H54 (cell line): ENCODE data around the gene TM4SF4.
"Not testable (repeated sequence)": the region's sequence is repeated elsewhere in the genome, so short reads cannot be mapped to it uniquely, and the experiment has no call there.

Experiments
- DNase-seq: peaks from one replicate; pipeline ENCODE4 v3.0.0; 2011; ENCODE audit warnings: low spot score, mixed read lengths; ENCODE audit not compliant: insufficient read length
- FAIRE-seq: peaks from 3 replicates; lab custom pipeline; 2011; peaks lifted over from hg19 to GRCh38; lab: Jason Lieb, UNC
- POLR2A ChIP-seq: IDR thresholded peaks from 2 replicates; pipeline ENCODE4 v1.6.1; 2011; ENCODE audit warnings: low read depth, mild to moderate bottlenecking, low read length

Gene TM4SF4

GRCh38 chr3:149474250-149474817, at the start of gene TM4SF4:
Gene TM4SF4 (plus strand): TSS chr3:149474697. CDS start chr3:149474878, 181 bp downstream.
- TF ChIP-seq POLR2A: no peak
- DNase-seq (no peak), FAIRE-seq (no peak)

GRCh38 chr3:149424918-149425317, 49.6 kb upstream of the TM4SF4 start:
- FAIRE-seq: no peak
- TF ChIP-seq POLR2A: no peak
- no peak for DNase-seq

GRCh38 chr3:149426325-149426724, 48.2 kb upstream of the TM4SF4 start:
- no peak for FAIRE-seq
- DNase-seq: no peak
- TF ChIP-seq POLR2A: no peak

GRCh38 chr3:149428087-149428486, 46.4 kb upstream of the TM4SF4 start:
- no peak for DNase-seq
- FAIRE-seq: no peak
- TF ChIP-seq POLR2A: no peak

GRCh38 chr3:149430216-149430615, 44.3 kb upstream of the TM4SF4 start:
- FAIRE-seq: no peak
- DNase-seq: no peak
- TF ChIP-seq POLR2A: no peak

GRCh38 chr3:149432149-149432548, 42.3 kb upstream of the TM4SF4 start:
- no peak for FAIRE-seq
- DNase-seq: no peak
- TF ChIP-seq POLR2A: no peak

- no peak for TF ChIP-seq POLR2A
- no peak for FAIRE-seq
Observed at GRCh38 chr3:149435996-149436885, 38.3 kb upstream of the TM4SF4 start.

GRCh38 chr3:149437286-149437685, 37.2 kb upstream of the TM4SF4 start:
- FAIRE-seq (no peak), DNase-seq (no peak)
- TF ChIP-seq POLR2A: no peak

More at GRCh38 chr3:149435996-149436885, 38.3 kb upstream of the TM4SF4 start:
- DNase-seq: no peak

GRCh38 chr3:149437710-149438109, 36.8 kb upstream of the TM4SF4 start:
- no peak for FAIRE-seq
- no peak for DNase-seq
- TF ChIP-seq POLR2A: no peak

- TF ChIP-seq POLR2A: no peak
- FAIRE-seq: no peak
- no peak for DNase-seq
Observed at GRCh38 chr3:149438981-149439380, 35.5 kb upstream of the TM4SF4 start.

GRCh38 chr3:149441642-149442041, 32.9 kb upstream of the TM4SF4 start:
- DNase-seq: no peak
- no peak for TF ChIP-seq POLR2A
- FAIRE-seq: no peak

- TF ChIP-seq POLR2A: no peak
- DNase-seq (no peak), FAIRE-seq (peak; percentile 72)
Observed at GRCh38 chr3:149442043-149442442, 32.5 kb upstream of the TM4SF4 start.

- DNase-seq (no peak), FAIRE-seq (peak; percentile 95)
- TF ChIP-seq POLR2A: no peak
Observed at GRCh38 chr3:149442851-149443544, 31.5 kb upstream of the TM4SF4 start.

GRCh38 chr3:149443545-149443912, 31.0 kb upstream of the TM4SF4 start:
- FAIRE-seq: peak; percentile 52
- no peak for TF ChIP-seq POLR2A
- DNase-seq: no peak

- not testable (repeated sequence) for FAIRE-seq, DNase-seq
Observed at GRCh38 chr3:149444867-149445266, 29.6 kb upstream of the TM4SF4 start.
